Measurements from ENCODE around the gene COL9A3.
A peak's percentile ranks its signal among the peaks of the same experiment; 100 is the strongest.

COL9A3 gene

GRCh38 chr20:62881662-62882395 lies 65.0 kb downstream of the COL9A3 start:
- H3K36me3 ChIP-seq (ENCODE audit: control insufficient read depth, insufficient read depth, low read length), result peaks cover 14% of the 10 kb centered on the region
- no peak overlapping the region for H3K9ac ChIP-seq (ENCODE audit: low read depth, low read length)
- no peaks in the 10 kb centered on the region for H3K27me3 ChIP-seq (ENCODE audit: control insufficient read depth, insufficient read depth, low read length)
- peaks cover 35% of the 10 kb centered on the region for H3K4me1 ChIP-seq (ENCODE audit: control insufficient read depth, insufficient read depth, low read length)
- no peak overlapping the region for H3K4me3 ChIP-seq (ENCODE audit: low read depth, low read length)
- H3K9me3 ChIP-seq (ENCODE audit: control insufficient read depth, insufficient read depth, low read length), result no peaks in the 10 kb centered on the region
- H3K27ac ChIP-seq (ENCODE audit: low read depth, low read length), result no peak overlapping the region

- Histone ChIP-seq H3K9ac (ENCODE audit: low read depth, low read length) (no peak overlapping the region), H3K27ac (ENCODE audit: low read depth, low read length) (no peak overlapping the region), H3K9me3 (ENCODE audit: control insufficient read depth, insufficient read depth, low read length) (no peaks in the 10 kb centered on the region), H3K27me3 (ENCODE audit: control insufficient read depth, insufficient read depth, low read length) (no peaks in the 10 kb centered on the region), H3K4me1 (ENCODE audit: control insufficient read depth, insufficient read depth, low read length) (peaks cover 35% of the 10 kb centered on the region), H3K4me3 (ENCODE audit: low read depth, low read length) (no peak overlapping the region), H3K36me3 (ENCODE audit: control insufficient read depth, insufficient read depth, low read length) (peaks cover 19% of the 10 kb centered on the region)
Observed at GRCh38 chr20:62882426-62882825, 65.6 kb downstream of the COL9A3 start.

- Histone ChIP-seq H3K9me3 (ENCODE audit: control insufficient read depth, insufficient read depth, low read length) (no peaks in the 10 kb centered on the region), H3K4me3 (ENCODE audit: low read depth, low read length) (no peak overlapping the region), H3K36me3 (ENCODE audit: control insufficient read depth, insufficient read depth, low read length) (peaks cover 40% of the 10 kb centered on the region), H3K4me1 (ENCODE audit: control insufficient read depth, insufficient read depth, low read length) (peaks cover 24% of the 10 kb centered on the region; the same call in 1 of the 2 replicates), H3K27me3 (ENCODE audit: control insufficient read depth, insufficient read depth, low read length) (no peaks in the 10 kb centered on the region), H3K27ac (ENCODE audit: low read depth, low read length) (peak overlapping the region; percentile 21), H3K9ac (ENCODE audit: low read depth, low read length) (no peak overlapping the region)
Observed at GRCh38 chr20:62884556-62884955, 67.7 kb downstream of the COL9A3 start.

- H3K9me3 ChIP-seq (ENCODE audit: control insufficient read depth, insufficient read depth, low read length), result no peaks in the 10 kb centered on the region
- peaks cover 47% of the 10 kb centered on the region for H3K36me3 ChIP-seq (ENCODE audit: control insufficient read depth, insufficient read depth, low read length)
- H3K27me3 ChIP-seq (ENCODE audit: control insufficient read depth, insufficient read depth, low read length), result no peaks in the 10 kb centered on the region
- no peak overlapping the region for H3K9ac ChIP-seq (ENCODE audit: low read depth, low read length)
- no peak overlapping the region for H3K4me3 ChIP-seq (ENCODE audit: low read depth, low read length)
- peaks cover 24% of the 10 kb centered on the region; the same call in 1 of the 2 replicates for H3K4me1 ChIP-seq (ENCODE audit: control insufficient read depth, insufficient read depth, low read length)
- H3K27ac ChIP-seq (ENCODE audit: low read depth, low read length), result peak overlapping the region; percentile 21
Observed at GRCh38 chr20:62885046-62885895, 68.4 kb downstream of the COL9A3 start.

- no peaks in the 10 kb centered on the region for H3K27me3 ChIP-seq (ENCODE audit: control insufficient read depth, insufficient read depth, low read length)
- no peaks in the 10 kb centered on the region for H3K9me3 ChIP-seq (ENCODE audit: control insufficient read depth, insufficient read depth, low read length)
- peaks cover 24% of the 10 kb centered on the region; the same call in 1 of the 2 replicates for H3K4me1 ChIP-seq (ENCODE audit: control insufficient read depth, insufficient read depth, low read length)
- no peak overlapping the region for H3K4me3 ChIP-seq (ENCODE audit: low read depth, low read length)
- peaks cover 56% of the 10 kb centered on the region for H3K36me3 ChIP-seq (ENCODE audit: control insufficient read depth, insufficient read depth, low read length)
- no peak overlapping the region for H3K9ac ChIP-seq (ENCODE audit: low read depth, low read length)
- H3K27ac ChIP-seq (ENCODE audit: low read depth, low read length), result no peak overlapping the region
Observed at GRCh38 chr20:62885896-62886708, 69.3 kb downstream of the COL9A3 start.

- Histone ChIP-seq H3K27me3 (ENCODE audit: control insufficient read depth, insufficient read depth, low read length) (no peaks in the 10 kb centered on the region), H3K4me1 (ENCODE audit: control insufficient read depth, insufficient read depth, low read length) (peaks cover 24% of the 10 kb centered on the region; the same call in 1 of the 2 replicates), H3K9ac (ENCODE audit: low read depth, low read length) (no peak overlapping the region), H3K4me3 (ENCODE audit: low read depth, low read length) (no peak overlapping the region), H3K27ac (ENCODE audit: low read depth, low read length) (no peak overlapping the region), H3K36me3 (ENCODE audit: control insufficient read depth, insufficient read depth, low read length) (peaks cover 61% of the 10 kb centered on the region), H3K9me3 (ENCODE audit: control insufficient read depth, insufficient read depth, low read length) (no peaks in the 10 kb centered on the region)
Observed at GRCh38 chr20:62886709-62887058, 69.8 kb downstream of the COL9A3 start.

- Histone ChIP-seq H3K4me1 (ENCODE audit: control insufficient read depth, insufficient read depth, low read length) (peaks cover 24% of the 10 kb centered on the region; the same call in 1 of the 2 replicates), H3K9me3 (ENCODE audit: control insufficient read depth, insufficient read depth, low read length) (no peaks in the 10 kb centered on the region), H3K9ac (ENCODE audit: low read depth, low read length) (no peak overlapping the region), H3K36me3 (ENCODE audit: control insufficient read depth, insufficient read depth, low read length) (peaks cover 68% of the 10 kb centered on the region), H3K27ac (ENCODE audit: low read depth, low read length) (no peak overlapping the region), H3K27me3 (ENCODE audit: control insufficient read depth, insufficient read depth, low read length) (no peaks in the 10 kb centered on the region), H3K4me3 (ENCODE audit: low read depth, low read length) (no peak overlapping the region)
Observed at GRCh38 chr20:62887152-62887859, 70.5 kb downstream of the COL9A3 start.

- H3K36me3 ChIP-seq (ENCODE audit: control insufficient read depth, insufficient read depth, low read length), result peaks cover 70% of the 10 kb centered on the region
- H3K27me3 ChIP-seq (ENCODE audit: control insufficient read depth, insufficient read depth, low read length), result no peaks in the 10 kb centered on the region
- H3K9me3 ChIP-seq (ENCODE audit: control insufficient read depth, insufficient read depth, low read length), result no peaks in the 10 kb centered on the region
- no peak overlapping the region for H3K27ac ChIP-seq (ENCODE audit: low read depth, low read length)
- peaks cover 24% of the 10 kb centered on the region; the same call in 1 of the 2 replicates for H3K4me1 ChIP-seq (ENCODE audit: control insufficient read depth, insufficient read depth, low read length)
- H3K4me3 ChIP-seq (ENCODE audit: low read depth, low read length), result no peak overlapping the region
- H3K9ac ChIP-seq (ENCODE audit: low read depth, low read length), result no peak overlapping the region
Observed at GRCh38 chr20:62887860-62888239, 71.0 kb downstream of the COL9A3 start.

GRCh38 chr20:62888406-62888805 lies 71.6 kb downstream of the COL9A3 start:
- H3K27me3 ChIP-seq (ENCODE audit: control insufficient read depth, insufficient read depth, low read length), result no peaks in the 10 kb centered on the region
- no peak overlapping the region for H3K4me3 ChIP-seq (ENCODE audit: low read depth, low read length)
- H3K9ac ChIP-seq (ENCODE audit: low read depth, low read length), result no peak overlapping the region
- H3K9me3 ChIP-seq (ENCODE audit: control insufficient read depth, insufficient read depth, low read length), result no peaks in the 10 kb centered on the region
- peaks cover 24% of the 10 kb centered on the region; the same call in 1 of the 2 replicates for H3K4me1 ChIP-seq (ENCODE audit: control insufficient read depth, insufficient read depth, low read length)
- H3K36me3 ChIP-seq (ENCODE audit: control insufficient read depth, insufficient read depth, low read length), result peaks cover 76% of the 10 kb centered on the region
- no peak overlapping the region for H3K27ac ChIP-seq (ENCODE audit: low read depth, low read length)

- Histone ChIP-seq H3K27me3 (ENCODE audit: control insufficient read depth, insufficient read depth, low read length) (no peaks in the 10 kb centered on the region), H3K4me3 (ENCODE audit: low read depth, low read length) (no peak overlapping the region), H3K9me3 (ENCODE audit: control insufficient read depth, insufficient read depth, low read length) (no peaks in the 10 kb centered on the region), H3K9ac (ENCODE audit: low read depth, low read length) (no peak overlapping the region), H3K27ac (ENCODE audit: low read depth, low read length) (no peak overlapping the region), H3K4me1 (ENCODE audit: control insufficient read depth, insufficient read depth, low read length) (peaks cover 23% of the 10 kb centered on the region; the same call in 1 of the 2 replicates), H3K36me3 (ENCODE audit: control insufficient read depth, insufficient read depth, low read length) (peaks cover 81% of the 10 kb centered on the region)
Observed at GRCh38 chr20:62888910-62889309, 72.1 kb downstream of the COL9A3 start.
